AG09309 (cell line): ENCODE results near the gene SEC14L1.
A peak's percentile ranks its signal among the peaks of the same experiment; 100 is the strongest.

ENCODE experiments used
- DNase-seq: peaks from one replicate; pipeline ENCODE4 v3.0.0-alpha.2; 2010; ENCODE audit warnings: low read depth
- H3K4me3 ChIP-seq: 2 replicates; pipeline ENCODE4 v1.5.1; 2011; ENCODE audit warnings: mild to moderate bottlenecking, low read depth, low read length, moderate library complexity; ENCODE audit not compliant: control insufficient read depth
- CTCF ChIP-seq: IDR thresholded peaks from 2 replicates; pipeline ENCODE4 v1.5.1; 2011; ENCODE audit warnings: mild to moderate bottlenecking, low read depth, low read length, inconsistent platforms; ENCODE audit not compliant: insufficient read depth, control insufficient read depth; ENCODE audit errors: missing control alignments

The SEC14L1 gene

GRCh38 chr17:77142689-77143088 is 1.9 kb downstream of the SEC14L1 start:
- no peak for TF ChIP-seq CTCF
- no peak for DNase-seq
- no peak overlapping the region for H3K4me3 ChIP-seq

- no peak overlapping the region for H3K4me3 ChIP-seq
- no peak for TF ChIP-seq CTCF
Measured at GRCh38 chr17:77143306-77143705, 2.5 kb downstream of the SEC14L1 start.

DNA sequence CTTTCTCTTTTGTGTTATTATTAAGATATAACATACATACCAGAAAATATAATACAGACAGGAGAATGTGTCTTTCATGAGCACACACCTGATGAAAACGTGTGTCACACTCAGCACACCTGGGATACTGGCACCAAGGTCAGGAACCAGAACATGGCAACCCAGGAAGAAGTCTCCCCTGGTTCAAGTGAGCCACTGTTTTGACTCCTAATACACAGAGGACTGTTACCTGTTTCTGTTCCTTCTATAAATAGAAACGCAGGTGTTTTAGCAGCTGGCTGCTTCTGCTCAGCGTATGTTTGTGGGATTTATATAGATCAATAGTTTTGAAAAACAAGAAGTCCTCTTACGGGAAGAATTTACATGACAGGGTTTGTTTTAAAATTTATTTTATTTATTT is 3.5 kb downstream of the SEC14L1 start:
- no peak overlapping the region for H3K4me3 ChIP-seq
- no peak for DNase-seq

More at GRCh38 chr17:77143306-77143705, 2.5 kb downstream of the SEC14L1 start:
- DNase-seq: no peak

DNA sequence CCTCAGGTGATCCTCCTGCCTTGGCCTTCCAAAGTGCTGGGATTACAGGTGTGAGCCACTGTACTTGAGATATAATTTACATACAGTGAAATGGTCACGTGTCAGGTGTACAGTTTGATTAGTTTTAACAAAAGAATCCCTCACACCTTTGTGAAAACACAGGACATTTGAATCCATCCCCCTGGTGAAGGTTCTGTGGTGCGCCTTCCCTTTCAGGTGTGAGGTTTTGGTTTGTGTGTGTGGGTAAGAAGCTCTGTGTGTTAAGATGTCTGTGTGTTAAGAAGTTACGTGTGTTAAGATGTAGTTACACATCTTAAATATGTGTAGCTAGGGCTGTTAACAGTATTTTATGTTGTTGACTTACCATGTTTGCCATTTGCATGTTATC is 4.4 kb downstream of the SEC14L1 start:
- no peak for DNase-seq
- TF ChIP-seq CTCF: no peak
- H3K4me3 ChIP-seq: no peak overlapping the region

More for the DNA sequence above, 3.5 kb downstream of the SEC14L1 start:
- no peak for TF ChIP-seq CTCF

DNA sequence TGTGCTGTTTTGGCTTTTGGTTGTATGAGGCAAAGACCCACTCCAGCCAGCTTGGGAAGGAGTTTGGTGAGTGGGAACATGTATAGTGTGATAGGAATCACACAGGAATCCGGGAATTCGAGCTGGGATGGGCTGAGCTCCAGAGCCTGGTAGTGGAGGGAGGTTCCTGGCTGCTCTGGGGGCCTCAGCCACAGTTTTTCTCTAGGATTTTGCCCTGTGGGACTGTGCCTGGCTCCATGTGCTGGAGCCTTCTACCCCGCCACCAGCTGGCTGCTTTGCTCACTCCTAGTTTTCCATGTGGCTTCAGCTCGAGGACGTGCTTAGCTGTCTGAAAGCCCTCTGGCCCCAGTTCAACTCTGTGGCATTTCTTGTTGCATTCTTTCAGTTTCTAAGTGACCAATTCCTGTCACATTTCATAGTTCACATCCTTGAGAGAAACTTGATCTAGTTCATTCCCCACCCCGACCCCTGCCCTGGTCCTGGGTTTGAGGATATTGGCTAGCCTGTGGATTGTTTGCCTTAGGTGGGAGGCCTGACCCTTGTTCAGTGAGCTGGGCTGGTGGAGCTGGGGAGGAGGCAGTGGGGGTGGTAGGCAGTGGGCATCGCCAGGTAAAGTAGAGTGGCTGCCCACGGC is 5.0 kb downstream of the SEC14L1 start:
- H3K4me3 ChIP-seq: no peak overlapping the region
- no peak for DNase-seq

DNA sequence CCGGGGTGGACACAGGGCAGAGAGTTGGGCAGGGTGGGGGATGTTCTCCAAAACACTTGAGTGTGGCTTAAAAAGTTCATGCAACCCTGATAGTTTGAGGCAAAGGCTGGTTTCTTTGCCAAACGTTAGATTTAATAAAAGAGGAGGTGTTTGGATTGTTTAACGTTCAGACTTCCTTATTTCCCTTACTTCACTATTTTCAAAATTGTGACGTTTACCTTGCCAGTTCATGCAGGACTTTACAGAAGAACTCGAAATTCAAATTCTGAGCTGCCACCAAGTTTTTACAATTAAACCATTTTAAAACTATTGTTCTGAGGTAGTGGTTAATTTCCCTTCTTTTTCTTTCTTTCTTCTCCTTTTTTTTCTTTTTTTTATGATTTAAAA is 5.5 kb downstream of the SEC14L1 start:
- H3K4me3 ChIP-seq: no peak overlapping the region
- TF ChIP-seq CTCF: no peak
- DNase-seq: no peak

More for the DNA sequence above, 5.0 kb downstream of the SEC14L1 start:
- peak; percentile 47 for TF ChIP-seq CTCF
